Hindlimb muscle (tissue), 1 donor: ENCODE data around the gene NPIPB12. TPM values are rescaled to one million over a fixed set of nuclear protein-coding genes. Genes with fewer than 3 reads are reported as not detected.
"Not testable (repeated sequence)": the region's sequence is repeated elsewhere in the genome, so short reads cannot be mapped to it uniquely, and the experiment has no call there.

Experiments used
- DNase-seq: peaks from one replicate; pipeline ENCODE4 v3.0.0-alpha.2; 2013
- polyA plus RNA-seq: library from polyadenylated mRNA; unstranded; fragments of 120-200 nt; gene quantifications from one replicate; pipeline ENCODE4 v1.2.1, GENCODE V29; 2013; ENCODE audit not compliant: insufficient read length

The NPIPB12 gene
- polyA plus RNA-seq, result 22.5 TPM

DNA sequence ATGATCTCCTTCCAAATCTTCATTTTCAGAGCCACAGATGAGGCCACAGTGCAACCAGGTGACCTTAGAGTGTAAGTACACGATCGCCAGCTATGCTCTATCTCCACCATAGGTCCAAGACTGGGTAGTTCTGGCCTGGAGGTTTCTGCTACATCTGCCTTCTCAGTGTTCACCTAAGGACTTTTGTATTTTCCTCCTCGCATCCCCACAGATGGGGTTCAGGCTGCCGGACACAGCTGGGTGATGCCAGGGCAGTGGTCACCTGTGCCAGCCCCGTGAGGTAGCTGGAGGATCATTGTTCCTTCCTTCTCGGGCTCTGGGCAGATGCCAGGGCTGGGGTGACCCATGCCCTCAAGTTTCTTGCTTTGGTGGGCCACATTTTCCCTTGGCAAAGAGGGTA is at the start of gene NPIPB12:
Gene NPIPB12 (minus strand): TSS at position 101 of the 400 bp plus-strand sequence.
- DNase-seq, result not testable (repeated sequence)

- DNase-seq, result not testable (repeated sequence)
Measured at GRCh38 chr16:29521520-29521919, 15.3 kb upstream of the NPIPB12 start.

DNA sequence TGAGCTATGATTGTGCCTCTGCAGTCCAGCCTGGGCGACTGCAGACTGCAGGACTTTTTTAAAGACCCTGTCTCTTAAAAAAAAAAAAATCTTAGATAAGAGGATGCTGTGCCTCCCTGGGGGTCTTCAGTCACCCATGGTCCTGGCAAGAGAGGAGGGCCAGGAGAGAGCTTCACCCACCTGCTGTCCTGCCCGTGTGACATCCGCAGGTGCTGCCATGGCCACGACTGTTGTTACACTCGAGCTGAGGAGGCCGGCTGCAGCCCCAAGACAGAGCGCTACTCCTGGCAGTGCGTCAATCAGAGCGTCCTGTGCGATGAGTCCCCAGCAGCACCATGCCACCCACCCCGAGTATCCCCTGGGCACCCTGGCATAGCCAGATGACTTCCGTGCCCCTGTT is 23.9 kb downstream of the NPIPB12 start:
- DNase-seq, result not testable (repeated sequence)

GRCh38 chr16:29472065-29472464 is 34.1 kb downstream of the NPIPB12 start:
- not testable (repeated sequence) for DNase-seq

DNA sequence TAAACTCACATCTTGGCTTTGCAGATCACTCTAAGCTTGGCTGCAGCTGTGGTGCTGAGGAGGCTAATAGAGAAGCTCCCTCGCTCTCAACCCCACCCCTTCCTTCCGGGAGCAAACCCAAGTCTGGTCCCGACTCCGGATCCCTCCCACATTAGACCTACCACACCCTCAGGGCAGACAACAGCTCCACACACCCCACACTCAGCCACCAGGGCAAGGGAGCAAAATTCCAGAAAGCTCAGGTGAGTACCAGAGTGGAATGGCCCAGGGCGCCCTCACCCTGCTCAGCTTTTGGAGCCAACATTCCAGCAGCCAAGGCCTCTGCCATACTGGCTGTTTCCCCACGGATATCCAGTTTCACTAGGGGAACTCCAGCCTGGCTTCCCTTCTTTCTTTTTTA is 36.5 kb downstream of the NPIPB12 start:
- DNase-seq, result not testable (repeated sequence)

DNA sequence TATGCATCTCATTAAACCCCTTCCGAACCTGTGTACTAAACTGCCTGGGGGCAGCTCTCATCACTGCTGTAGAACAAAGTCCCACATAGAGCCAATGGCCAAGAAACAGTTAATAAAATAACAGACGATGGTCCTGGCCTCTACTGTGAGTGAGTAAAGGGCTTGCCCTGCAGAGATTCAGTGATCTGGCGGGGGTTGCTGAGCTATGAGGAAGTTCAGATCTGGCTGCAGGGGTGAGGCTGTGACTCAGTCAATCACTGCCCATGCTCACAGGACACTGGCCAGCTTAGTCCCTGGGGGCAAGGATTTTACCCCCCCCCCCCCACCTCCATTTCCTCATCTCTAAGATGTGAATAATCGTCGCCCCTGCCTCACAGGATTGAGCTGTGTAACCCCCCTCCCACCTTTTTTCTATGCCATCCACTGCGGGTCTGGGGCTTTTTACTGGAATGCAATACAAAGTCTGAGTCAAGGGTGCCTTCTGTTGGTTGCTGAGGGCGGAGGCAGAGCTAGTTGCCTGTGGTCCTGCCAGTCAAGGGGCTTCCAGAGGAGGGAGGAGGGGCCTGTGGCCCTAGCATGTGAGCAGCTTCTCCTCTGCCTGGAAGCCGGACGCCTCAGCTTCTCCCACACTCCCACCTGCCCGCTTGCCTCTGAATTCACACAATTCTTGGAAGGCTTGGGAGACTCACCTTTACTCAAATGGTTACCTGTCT is 38.4 kb downstream of the NPIPB12 start:
- not testable (repeated sequence) for DNase-seq

GRCh38 chr16:29466904-29467303 is 39.3 kb downstream of the NPIPB12 start:
- DNase-seq, result not testable (repeated sequence)

- not testable (repeated sequence) for DNase-seq
Measured at GRCh38 chr16:29465985-29466824, 40.0 kb downstream of the NPIPB12 start.

GRCh38 chr16:29460647-29461030 is 45.6 kb downstream of the NPIPB12 start:
- not testable (repeated sequence) for DNase-seq

DNA sequence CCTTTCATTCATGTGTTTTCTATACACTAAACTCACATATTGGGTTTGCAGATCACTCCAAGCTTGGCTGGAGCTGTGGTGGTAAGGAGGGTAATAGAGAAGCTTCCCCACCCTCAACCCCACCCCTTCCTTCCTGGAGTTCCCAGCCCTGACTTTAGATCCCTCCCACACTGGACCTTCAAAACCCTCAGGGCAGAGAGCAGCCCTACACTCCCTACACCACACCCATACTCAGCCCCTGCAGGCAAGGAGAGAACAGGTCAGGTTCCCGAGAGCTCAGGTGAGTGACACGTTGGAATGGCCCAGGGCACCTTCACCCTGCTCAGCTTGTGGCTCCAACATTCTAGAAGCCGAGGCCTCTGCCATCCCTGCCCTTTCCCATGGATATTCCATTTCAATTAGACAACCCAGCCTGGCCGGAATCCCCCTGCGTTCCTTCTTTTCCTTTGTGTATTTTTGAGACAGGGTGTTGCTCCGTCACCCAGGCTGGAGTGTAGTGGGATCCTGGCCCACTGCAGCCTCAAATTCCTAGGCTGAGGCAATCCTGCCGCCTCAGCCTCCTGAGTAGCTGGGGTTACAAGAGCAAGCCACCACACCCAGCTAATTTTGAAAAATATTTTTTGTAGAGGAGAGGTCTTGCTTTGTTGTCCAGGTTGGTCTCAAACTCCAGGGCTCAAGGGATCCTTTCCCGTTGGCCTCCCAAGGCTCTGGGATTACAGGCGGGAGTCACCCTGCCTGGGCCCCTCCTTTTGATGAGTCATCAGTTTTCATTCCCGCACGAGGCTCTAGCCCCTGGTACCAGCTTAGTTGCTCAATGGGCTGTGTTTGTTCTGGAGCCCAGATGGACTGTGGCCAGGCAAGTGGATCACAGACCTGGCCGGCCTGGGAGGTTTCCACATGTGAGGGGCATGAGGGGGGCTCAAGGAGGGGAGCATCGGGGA is 46.2 kb downstream of the NPIPB12 start, which contains the start of gene SULT1A4:
Gene SULT1A4 (plus strand): TSS at position 208 of the 941 bp plus-strand sequence. CDS start 1,473 bp downstream, outside the sequence.
- DNase-seq, result not testable (repeated sequence)

DNA sequence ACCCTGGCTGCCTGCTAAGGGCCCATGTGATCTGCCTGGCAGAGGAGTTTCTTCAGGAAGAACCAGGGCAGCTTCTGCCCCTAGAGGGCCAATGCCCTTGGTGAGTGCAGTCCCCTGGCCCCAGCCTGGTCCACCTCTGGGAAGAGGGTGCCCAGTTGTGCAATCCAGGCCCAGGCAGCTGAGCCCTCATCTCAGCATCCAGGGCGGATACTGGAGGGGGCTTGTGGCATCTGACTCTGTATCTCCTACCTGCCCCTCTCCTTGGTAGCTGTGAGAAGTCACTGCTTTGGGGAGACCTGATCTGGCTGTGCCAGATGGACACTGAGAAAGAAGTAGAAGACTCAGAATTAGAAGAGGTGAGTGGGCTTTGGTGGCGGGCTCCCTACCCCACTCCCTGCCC is 48.5 kb downstream of the NPIPB12 start:
- not testable (repeated sequence) for DNase-seq

- not testable (repeated sequence) for DNase-seq
Measured at GRCh38 chr16:29454828-29455227, 51.4 kb downstream of the NPIPB12 start.

DNA sequence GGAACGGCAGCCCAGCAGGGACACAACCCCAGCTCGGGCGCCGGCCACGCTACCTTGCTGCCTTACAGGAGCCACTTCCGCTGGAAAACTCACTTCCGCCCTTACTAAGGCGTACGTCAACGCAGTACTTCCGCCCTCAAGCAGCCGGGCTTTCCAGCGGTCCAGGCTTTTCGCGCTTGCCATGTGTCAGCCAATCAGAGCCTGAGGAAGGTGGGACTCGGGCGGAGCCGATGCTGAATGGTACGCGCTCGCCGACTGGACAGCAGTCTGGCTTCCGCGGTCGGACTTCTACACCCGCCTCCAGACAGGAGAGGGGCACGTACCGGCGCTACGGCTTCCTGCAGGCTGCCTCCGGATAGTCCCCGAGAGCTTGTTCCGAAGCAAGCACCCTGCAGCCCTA is 51.9 kb downstream of the NPIPB12 start, which contains the start of the genes BOLA2 and SLX1B:
Gene BOLA2 (minus strand): TSS at position 83 of the 400 bp plus-strand sequence. CDS start 98 bp downstream, outside the sequence.
Gene SLX1B (plus strand): TSS at position 265 of the 400 bp plus-strand sequence.
- not testable (repeated sequence) for DNase-seq

GRCh38 chr16:29453754-29454153 is 52.5 kb downstream of the NPIPB12 start:
- DNase-seq, result not testable (repeated sequence)

Other genes starting within 250 kb of the NPIPB12 start
- 1.6 TPM for gene NPIPB11, start 99.7 kb downstream of the NPIPB12 start, polyA plus RNA-seq
- gene BOLA2, start 52.1 kb downstream of the NPIPB12 start, polyA plus RNA-seq, result 4.0 TPM
- gene SLX1B, start 51.9 kb downstream of the NPIPB12 start, polyA plus RNA-seq, result 0.66 TPM
- gene SULT1A4, start 46.5 kb downstream of the NPIPB12 start, polyA plus RNA-seq, result 3.6 TPM
- 1.3 TPM for gene SPN, start 156.8 kb upstream of the NPIPB12 start, polyA plus RNA-seq
- 80.1 TPM for gene QPRT, start 172.8 kb upstream of the NPIPB12 start, polyA plus RNA-seq
- gene C16orf54, start 239.6 kb upstream of the NPIPB12 start, polyA plus RNA-seq, result 0.43 TPM